Islet of Langerhans (tissue), 1 donor: ENCODE data around the gene OR5H6.
"Not testable (repeated sequence)": the region's sequence is repeated elsewhere in the genome, so short reads cannot be mapped to it uniquely, and the experiment has no call there.

Experiments used
- FAIRE-seq: peaks from one replicate; lab custom pipeline; 2011; peaks lifted over from hg19 to GRCh38; lab: Jason Lieb, UNC

Gene OR5H6

GRCh38 chr3:98263944-98264343 is at the start of gene OR5H6:
Gene OR5H6 (plus strand): TSS chr3:98264244. CDS start chr3:98264333, 89 bp downstream.
- FAIRE-seq, result no peak

GRCh38 chr3:98215051-98215450 is 49.0 kb upstream of the OR5H6 start:
- no peak for FAIRE-seq

GRCh38 chr3:98223907-98224672 is 40.0 kb upstream of the OR5H6 start:
- FAIRE-seq, result no peak

- no peak for FAIRE-seq
Observed at GRCh38 chr3:98232489-98232888, 31.6 kb upstream of the OR5H6 start.

GRCh38 chr3:98233468-98233867 is 30.6 kb upstream of the OR5H6 start:
- FAIRE-seq, result no peak

- FAIRE-seq, result no peak
Observed at GRCh38 chr3:98240131-98240530, 23.9 kb upstream of the OR5H6 start.

- no peak for FAIRE-seq
Observed at GRCh38 chr3:98242155-98242554, 21.9 kb upstream of the OR5H6 start.

GRCh38 chr3:98243843-98244242 is 20.2 kb upstream of the OR5H6 start:
- no peak for FAIRE-seq

GRCh38 chr3:98246142-98246541 is 17.9 kb upstream of the OR5H6 start:
- FAIRE-seq, result no peak

GRCh38 chr3:98256026-98256425 is 8.0 kb upstream of the OR5H6 start:
- not testable (repeated sequence) for FAIRE-seq

- FAIRE-seq, result no peak
Observed at GRCh38 chr3:98259707-98260106, 4.3 kb upstream of the OR5H6 start.

- no peak for FAIRE-seq
Observed at GRCh38 chr3:98262046-98262445, 2.0 kb upstream of the OR5H6 start.

GRCh38 chr3:98269846-98270245 is 5.8 kb downstream of the OR5H6 start:
- no peak for FAIRE-seq

GRCh38 chr3:98272126-98272525 is 8.1 kb downstream of the OR5H6 start:
- no peak for FAIRE-seq

- FAIRE-seq, result no peak
Observed at GRCh38 chr3:98274914-98275313, 10.9 kb downstream of the OR5H6 start.

- no peak for FAIRE-seq
Observed at GRCh38 chr3:98282205-98282604, 18.2 kb downstream of the OR5H6 start, which contains the start of gene OR5H2. Gene OR5H2 (plus strand): TSS chr3:98282505. CDS start chr3:98282903, 398 bp downstream.

GRCh38 chr3:98290916-98291315 is 26.9 kb downstream of the OR5H6 start:
- no peak for FAIRE-seq

- no peak for FAIRE-seq
Observed at GRCh38 chr3:98291332-98291957, 27.4 kb downstream of the OR5H6 start.
